Activated naive CD8-positive, alpha-beta T cell (primary cell): Measurements from ENCODE around the gene RBKS.
"Not testable (repeated sequence)": the region's sequence is repeated elsewhere in the genome, so short reads cannot be mapped to it uniquely, and the experiment has no call there.

Source experiments
- H3K27ac Mint-ChIP-seq: one replicate; pipeline ENCODE4 v1.8.0; 2021; ENCODE audit warnings: mixed read lengths
- H3K27me3 Mint-ChIP-seq: one replicate; pipeline ENCODE4 v1.8.0; 2021; ENCODE audit warnings: mixed read lengths
- H3K36me3 Mint-ChIP-seq: one replicate; pipeline ENCODE4 v1.8.0; 2021; ENCODE audit warnings: mixed read lengths
- H3K4me1 Mint-ChIP-seq: one replicate; pipeline ENCODE4 v1.8.0; 2021; ENCODE audit warnings: low read depth, mixed read lengths
- H3K4me3 Mint-ChIP-seq: one replicate; pipeline ENCODE4 v1.8.0; 2021; ENCODE audit warnings: mild to moderate bottlenecking, mixed read lengths
- H3K9me3 Mint-ChIP-seq: one replicate; pipeline ENCODE4 v1.8.0; 2021; ENCODE audit warnings: low read depth, mixed read lengths

The RBKS gene

GRCh38 chr2:27746325-27746724, 143.9 kb downstream of the RBKS start:
- no peaks in the 10 kb centered on the region for H3K36me3 Mint-ChIP-seq

GRCh38 chr2:27745494-27745893, 144.7 kb downstream of the RBKS start:
- H3K36me3 Mint-ChIP-seq, H3K27ac Mint-ChIP-seq, H3K4me1 Mint-ChIP-seq, H3K27me3 Mint-ChIP-seq, H3K4me3 Mint-ChIP-seq: not testable (repeated sequence)
- H3K9me3 Mint-ChIP-seq = peaks cover 13% of the 10 kb centered on the region

More at GRCh38 chr2:27746325-27746724, 143.9 kb downstream of the RBKS start:
- Mint-ChIP-seq H3K4me1 (no peaks in the 10 kb centered on the region), H3K27ac (no peak overlapping the region), H3K4me3 (no peak overlapping the region), H3K9me3 (peaks cover 13% of the 10 kb centered on the region), H3K27me3 (peaks cover 1% of the 10 kb centered on the region)

GRCh38 chr2:27742571-27742970, 147.6 kb downstream of the RBKS start:
- peaks cover 3% of the 10 kb centered on the region for H3K36me3 Mint-ChIP-seq
- H3K27me3 Mint-ChIP-seq = peaks cover 1% of the 10 kb centered on the region
- no peak overlapping the region for H3K4me3 Mint-ChIP-seq
- peaks cover 3% of the 10 kb centered on the region for H3K9me3 Mint-ChIP-seq
- no peak overlapping the region for H3K27ac Mint-ChIP-seq
- H3K4me1 Mint-ChIP-seq = no peaks in the 10 kb centered on the region

GRCh38 chr2:27741673-27742072, 148.5 kb downstream of the RBKS start:
- peaks cover 1% of the 10 kb centered on the region for H3K27me3 Mint-ChIP-seq
- H3K4me3 Mint-ChIP-seq = no peak overlapping the region
- peaks cover 3% of the 10 kb centered on the region for H3K9me3 Mint-ChIP-seq
- peaks cover 3% of the 10 kb centered on the region for H3K36me3 Mint-ChIP-seq
- no peak overlapping the region for H3K27ac Mint-ChIP-seq
- peaks cover 2% of the 10 kb centered on the region for H3K4me1 Mint-ChIP-seq

GRCh38 chr2:27739058-27739373, 151.2 kb downstream of the RBKS start:
- Mint-ChIP-seq H3K36me3 (peaks cover 3% of the 10 kb centered on the region), H3K27me3 (no peaks in the 10 kb centered on the region)

GRCh38 chr2:27738349-27739057, 151.7 kb downstream of the RBKS start:
- Mint-ChIP-seq H3K27me3 (no peaks in the 10 kb centered on the region), H3K36me3 (peaks cover 3% of the 10 kb centered on the region), H3K4me1 (peaks cover 15% of the 10 kb centered on the region), H3K27ac (no peak overlapping the region), H3K4me3 (no peak overlapping the region), H3K9me3 (peaks cover 3% of the 10 kb centered on the region)

More at GRCh38 chr2:27739058-27739373, 151.2 kb downstream of the RBKS start:
- peaks cover 3% of the 10 kb centered on the region for H3K9me3 Mint-ChIP-seq
- no peak overlapping the region for H3K27ac Mint-ChIP-seq
- H3K4me1 Mint-ChIP-seq = peaks cover 15% of the 10 kb centered on the region
- H3K4me3 Mint-ChIP-seq = no peak overlapping the region

- Mint-ChIP-seq H3K36me3 (peaks cover 3% of the 10 kb centered on the region), H3K4me3 (no peak overlapping the region), H3K27me3 (no peaks in the 10 kb centered on the region), H3K27ac (no peak overlapping the region), H3K4me1 (peaks cover 15% of the 10 kb centered on the region), H3K9me3 (peaks cover 3% of the 10 kb centered on the region)
Measured at GRCh38 chr2:27737676-27738348, 152.4 kb downstream of the RBKS start.

- no peak overlapping the region for H3K27ac Mint-ChIP-seq
- no peaks in the 10 kb centered on the region for H3K27me3 Mint-ChIP-seq
- H3K36me3 Mint-ChIP-seq = peaks cover 3% of the 10 kb centered on the region
- peak overlapping the region; percentile 17 for H3K4me3 Mint-ChIP-seq
- peaks cover 3% of the 10 kb centered on the region for H3K9me3 Mint-ChIP-seq
- peaks cover 15% of the 10 kb centered on the region for H3K4me1 Mint-ChIP-seq
Measured at GRCh38 chr2:27736890-27737204, 153.3 kb downstream of the RBKS start.

GRCh38 chr2:27736031-27736889, 153.9 kb downstream of the RBKS start:
- Mint-ChIP-seq H3K4me1 (peaks cover 15% of the 10 kb centered on the region), H3K36me3 (peaks cover 3% of the 10 kb centered on the region), H3K27ac (peak overlapping the region; percentile 46), H3K4me3 (peak overlapping the region; percentile 63), H3K9me3 (peaks cover 3% of the 10 kb centered on the region), H3K27me3 (no peaks in the 10 kb centered on the region)

GRCh38 chr2:27735263-27735904, 154.8 kb downstream of the RBKS start:
- no peaks in the 10 kb centered on the region for H3K27me3 Mint-ChIP-seq
- H3K9me3 Mint-ChIP-seq = peaks cover 3% of the 10 kb centered on the region
- H3K27ac Mint-ChIP-seq = peak overlapping the region; percentile 81
- peaks cover 15% of the 10 kb centered on the region for H3K4me1 Mint-ChIP-seq
- H3K36me3 Mint-ChIP-seq = peaks cover 3% of the 10 kb centered on the region
- H3K4me3 Mint-ChIP-seq = peak overlapping the region; percentile 82

- H3K36me3 Mint-ChIP-seq = peaks cover 3% of the 10 kb centered on the region
- peaks cover 3% of the 10 kb centered on the region for H3K9me3 Mint-ChIP-seq
- H3K27me3 Mint-ChIP-seq = no peaks in the 10 kb centered on the region
- peaks cover 18% of the 10 kb centered on the region for H3K4me1 Mint-ChIP-seq
- H3K4me3 Mint-ChIP-seq = no peak overlapping the region
- no peak overlapping the region for H3K27ac Mint-ChIP-seq
Measured at GRCh38 chr2:27734305-27734704, 155.9 kb downstream of the RBKS start.
